Sigmoid colon (tissue), 4 donors: ENCODE data around the gene SLC9A3.

Experiments used
- POLR2A ChIP-seq, 2 donors: fragments of 450-650 bp; IDR thresholded peaks; one replicate each; pipeline ENCODE4 v1.6.1; 2016; ENCODE audit warnings: antibody characterized with exemption in 2 of 2, mild to moderate bottlenecking in 2 of 2, moderate library complexity in 2 of 2
- POLR2AphosphoS5 ChIP-seq, 4 donors: sonication (generic); formaldehyde crosslinking; IDR thresholded peaks; one replicate each; pipeline ENCODE4 v1.6.1; 2017; ENCODE audit warnings: antibody characterized with exemption in 4 of 4
- TF ChIP-seq, protein P1 (sequence below), 4 experiments: fragments of 450-650 bp in 3 of 4; fragments of 200-600 bp in 1 of 4; IDR thresholded peaks; one replicate each; pipeline ENCODE4 v1.5.1; 2016 to 2019; ENCODE audit warnings: antibody characterized with exemption in 4 of 4, mild to moderate bottlenecking in 3 of 4, moderate library complexity in 2 of 4

DNA sequence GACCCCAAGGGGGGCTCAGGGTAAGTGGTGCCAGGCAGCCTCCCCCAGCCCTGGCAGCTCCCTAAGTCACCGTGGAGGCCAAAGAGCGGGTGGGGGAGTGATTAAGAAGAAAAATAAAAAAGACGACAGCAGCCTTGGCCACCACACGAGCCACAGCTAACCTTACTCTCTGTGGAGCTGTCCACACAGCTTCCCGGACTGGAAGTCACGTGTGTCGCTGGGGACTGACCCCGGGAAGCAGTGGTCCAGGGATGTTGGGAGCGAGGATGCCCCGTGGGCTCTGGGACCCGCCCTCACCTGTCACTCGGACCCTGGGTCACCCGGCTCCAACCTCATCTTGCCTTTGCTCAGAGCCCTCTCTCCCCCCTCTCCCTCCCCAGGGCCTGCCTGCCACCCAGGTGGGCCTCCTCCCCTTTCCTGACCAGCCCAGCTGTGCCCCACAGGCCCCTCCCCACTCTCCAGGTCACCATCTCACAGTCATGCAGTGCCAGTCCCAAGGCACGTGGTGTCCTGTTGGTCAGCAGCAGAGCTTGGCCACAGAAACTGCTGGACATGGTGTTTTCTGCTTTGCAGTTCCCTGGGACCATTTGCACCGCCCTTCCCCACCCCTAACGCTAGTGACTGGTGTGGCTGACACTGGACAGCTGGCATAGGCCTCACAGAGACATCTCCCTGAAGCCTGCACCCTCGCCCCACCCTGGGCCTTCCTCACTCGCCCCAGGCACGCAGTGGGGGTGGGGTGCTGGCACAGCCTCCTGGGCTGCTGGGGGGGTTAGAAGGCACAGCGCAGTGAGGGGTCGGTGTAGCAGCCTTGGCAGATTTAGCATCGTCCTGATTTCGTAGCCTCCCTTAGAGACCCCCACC lies 91.1 kb downstream of the SLC9A3 start:
- TF ChIP-seq POLR2A (IDR thresholded peaks at IDR 0.05) = no peak
- TF ChIP-seq, protein P1, sequence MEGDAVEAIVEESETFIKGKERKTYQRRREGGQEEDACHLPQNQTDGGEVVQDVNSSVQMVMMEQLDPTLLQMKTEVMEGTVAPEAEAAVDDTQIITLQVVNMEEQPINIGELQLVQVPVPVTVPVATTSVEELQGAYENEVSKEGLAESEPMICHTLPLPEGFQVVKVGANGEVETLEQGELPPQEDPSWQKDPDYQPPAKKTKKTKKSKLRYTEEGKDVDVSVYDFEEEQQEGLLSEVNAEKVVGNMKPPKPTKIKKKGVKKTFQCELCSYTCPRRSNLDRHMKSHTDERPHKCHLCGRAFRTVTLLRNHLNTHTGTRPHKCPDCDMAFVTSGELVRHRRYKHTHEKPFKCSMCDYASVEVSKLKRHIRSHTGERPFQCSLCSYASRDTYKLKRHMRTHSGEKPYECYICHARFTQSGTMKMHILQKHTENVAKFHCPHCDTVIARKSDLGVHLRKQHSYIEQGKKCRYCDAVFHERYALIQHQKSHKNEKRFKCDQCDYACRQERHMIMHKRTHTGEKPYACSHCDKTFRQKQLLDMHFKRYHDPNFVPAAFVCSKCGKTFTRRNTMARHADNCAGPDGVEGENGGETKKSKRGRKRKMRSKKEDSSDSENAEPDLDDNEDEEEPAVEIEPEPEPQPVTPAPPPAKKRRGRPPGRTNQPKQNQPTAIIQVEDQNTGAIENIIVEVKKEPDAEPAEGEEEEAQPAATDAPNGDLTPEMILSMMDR (IDR thresholded peaks at IDR 0.05) = no peak
- TF ChIP-seq POLR2AphosphoS5 (IDR thresholded peaks at IDR 0.05) = no peak
